GM23248 (cell line): ENCODE data around the gene MFAP2.
"Not testable (repeated sequence)": the region's sequence is repeated elsewhere in the genome, so short reads cannot be mapped to it uniquely, and the experiment has no call there.

ENCODE experiments used
- EZH2 ChIP-seq: fragments of 200-600 bp; sonication (generic); IDR thresholded peaks from 2 replicates; pipeline ENCODE4 v1.6.1; 2018; ENCODE audit warnings: antibody characterized with exemption, mild to moderate bottlenecking; ENCODE audit not compliant: insufficient read depth, poor library complexity, severe bottlenecking
- EZH2phosphoT487 ChIP-seq: fragments of 200-600 bp; sonication (generic); IDR thresholded peaks from 2 replicates; pipeline ENCODE4 v1.6.1; 2018; ENCODE audit warnings: antibody characterized with exemption, moderate library complexity, mild to moderate bottlenecking, low read depth; ENCODE audit not compliant: insufficient read depth

GRCh38 chr1:16945512-16945911 lies 34.9 kb downstream of the MFAP2 start:
- TF ChIP-seq EZH2, EZH2phosphoT487: not testable (repeated sequence)
